Muscle of leg (tissue), 11 donors: Measurements from ENCODE around the gene CREBBP. TPM values are rescaled to one million over a fixed set of nuclear protein-coding genes. Genes with fewer than 3 reads are reported as not detected.

Experiments
- DNase-seq: peaks from one replicate; pipeline ENCODE4 v3.0.0; 2013
- H3K27ac ChIP-seq: one replicate; pipeline ENCODE4 v1.5.1; 2013; ENCODE audit warnings: mild to moderate bottlenecking, low read length, control low read depth
- H3K27me3 ChIP-seq: one replicate; pipeline ENCODE4 v1.6.1; 2013; ENCODE audit warnings: low read length; ENCODE audit not compliant: control insufficient read depth, insufficient read depth
- H3K36me3 ChIP-seq: one replicate; pipeline ENCODE4 v1.6.1; 2013; ENCODE audit warnings: low read length; ENCODE audit not compliant: control insufficient read depth, insufficient read depth
- H3K4me1 ChIP-seq: one replicate; pipeline ENCODE4 v1.6.1; 2013; ENCODE audit warnings: low read length; ENCODE audit not compliant: control insufficient read depth, insufficient read depth
- H3K4me3 ChIP-seq: one replicate; pipeline ENCODE4 v1.5.1; 2013; ENCODE audit warnings: low read length, control low read depth
- H3K9me3 ChIP-seq: replicated peaks from 2 replicates; pipeline ENCODE4 v1.6.1; 2013; ENCODE audit warnings: low read depth, low read length; ENCODE audit not compliant: control insufficient read depth
- WGBS: methylation state at CpG from one replicate; pipeline ENCODE4 v1.1.5; 2013; ENCODE audit warnings: missing lambda C conversion rate; ENCODE audit not compliant: insufficient coverage; 5-methylcytosine and 5-hydroxymethylcytosine counted together
- polyA plus RNA-seq, 8 donors: library from polyadenylated mRNA; unstranded; fragments of 120-200 nt; gene quantifications; one replicate each; pipeline versions ENCODE4 v1.2.1 to v1.2.3, GENCODE V29; 2013; ENCODE audit warnings: inconsistent platforms in 1 of 8, low replicate concordance in 1 of 8; ENCODE audit not compliant: insufficient read length in 8 of 8, insufficient read depth in 1 of 8
- total RNA-seq: library from RNA; stranded (reverse); fragments of 120-200 nt; gene quantifications from one replicate; pipeline ENCODE4 v1.2.4, GENCODE V29; 2013

CREBBP gene
- total and polyA plus RNA-seq, 9 donors, result 26.4 to 54.2 (median 44.8) TPM

- no peak overlapping the region for H3K27ac ChIP-seq
- H3K4me3 ChIP-seq, result no peak overlapping the region
- H3K27me3 ChIP-seq, result no peaks in the 10 kb centered on the region
- no peak for DNase-seq
- peaks cover 2% of the 10 kb centered on the region for H3K4me1 ChIP-seq
- WGBS, result 85% methylated on average over 8 of the region's 10 CpGs
- peaks cover 56% of the 10 kb centered on the region for H3K36me3 ChIP-seq
- H3K9me3 ChIP-seq, result no peaks in the 10 kb centered on the region
These were observed 92.4 kb downstream of the CREBBP start for GRCh38 chr16:3787924-3788661.

- 92% methylated on average over 12 of the region's 12 CpGs for WGBS
- no peaks in the 10 kb centered on the region for H3K27me3 ChIP-seq
- H3K36me3 ChIP-seq, result peaks cover 52% of the 10 kb centered on the region
- no peaks in the 10 kb centered on the region for H3K9me3 ChIP-seq
- DNase-seq, result no peak
- no peaks in the 10 kb centered on the region for H3K4me1 ChIP-seq
- no peak overlapping the region for H3K27ac ChIP-seq
- H3K4me3 ChIP-seq, result no peak overlapping the region
These were observed 95.1 kb downstream of the CREBBP start for GRCh38 chr16:3785413-3785812.

DNA sequence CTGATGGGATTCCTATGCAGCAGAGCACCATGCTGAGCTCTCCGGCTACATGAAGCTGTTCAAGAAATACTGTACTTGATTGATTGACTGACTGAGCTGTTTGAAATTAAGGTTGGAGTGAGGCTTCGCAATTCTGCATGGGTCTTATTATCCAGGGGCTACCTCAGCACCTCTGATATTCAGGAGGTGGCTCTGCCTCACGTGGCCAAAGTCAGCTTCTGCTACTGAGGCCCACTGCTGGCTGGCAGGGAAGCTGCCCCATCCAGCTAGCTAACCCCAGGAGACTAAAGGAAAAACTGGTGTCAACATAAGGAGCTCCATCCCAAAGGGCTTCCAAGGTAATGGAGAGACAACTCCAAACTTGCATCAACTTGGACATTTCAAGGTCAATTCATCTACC, 97.0 kb downstream of the CREBBP start:
- 71% methylated on average over 1 of the region's 3 CpGs for WGBS

GRCh38 chr16:3782566-3782965, 97.9 kb downstream of the CREBBP start:
- no peak for DNase-seq
- H3K4me1 ChIP-seq, result no peaks in the 10 kb centered on the region
- H3K27me3 ChIP-seq, result no peaks in the 10 kb centered on the region
- peaks cover 63% of the 10 kb centered on the region for H3K36me3 ChIP-seq
- no peaks in the 10 kb centered on the region for H3K9me3 ChIP-seq
- H3K4me3 ChIP-seq, result no peak overlapping the region
- WGBS, result 51% methylated on average over 4 of the region's 7 CpGs
- H3K27ac ChIP-seq, result no peak overlapping the region

More for the DNA sequence above, 97.0 kb downstream of the CREBBP start:
- Histone ChIP-seq H3K27ac (no peak overlapping the region), H3K4me3 (no peak overlapping the region), H3K4me1 (no peaks in the 10 kb centered on the region), H3K27me3 (no peaks in the 10 kb centered on the region), H3K36me3 (peaks cover 56% of the 10 kb centered on the region), H3K9me3 (no peaks in the 10 kb centered on the region)
- no peak for DNase-seq

DNA sequence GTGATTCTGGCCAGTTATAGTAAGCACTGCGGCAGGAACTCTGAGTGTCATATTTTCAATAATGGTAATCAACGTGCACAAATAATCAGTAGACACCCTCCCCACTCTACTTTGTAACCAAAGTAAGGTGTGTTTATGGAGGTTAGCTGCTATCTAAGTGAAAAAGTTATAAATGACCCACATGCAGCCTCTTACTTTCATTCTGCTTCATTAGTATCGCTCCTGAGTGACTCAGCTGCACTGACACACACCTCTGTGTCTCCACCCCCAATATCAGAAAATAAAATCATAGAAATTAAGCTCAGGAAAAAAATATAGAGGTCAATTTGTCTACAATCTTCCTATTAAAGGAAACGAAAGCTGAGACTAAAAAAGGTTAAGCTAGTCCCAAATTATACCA, 99.1 kb downstream of the CREBBP start:
- no CpG with 5 or more reads among the region's 4 CpGs for WGBS
- H3K4me1 ChIP-seq, result no peaks in the 10 kb centered on the region
- peaks cover 58% of the 10 kb centered on the region for H3K36me3 ChIP-seq
- no peak overlapping the region for H3K27ac ChIP-seq
- H3K9me3 ChIP-seq, result no peaks in the 10 kb centered on the region
- DNase-seq, result no peak
- no peak overlapping the region for H3K4me3 ChIP-seq
- no peaks in the 10 kb centered on the region for H3K27me3 ChIP-seq

DNA sequence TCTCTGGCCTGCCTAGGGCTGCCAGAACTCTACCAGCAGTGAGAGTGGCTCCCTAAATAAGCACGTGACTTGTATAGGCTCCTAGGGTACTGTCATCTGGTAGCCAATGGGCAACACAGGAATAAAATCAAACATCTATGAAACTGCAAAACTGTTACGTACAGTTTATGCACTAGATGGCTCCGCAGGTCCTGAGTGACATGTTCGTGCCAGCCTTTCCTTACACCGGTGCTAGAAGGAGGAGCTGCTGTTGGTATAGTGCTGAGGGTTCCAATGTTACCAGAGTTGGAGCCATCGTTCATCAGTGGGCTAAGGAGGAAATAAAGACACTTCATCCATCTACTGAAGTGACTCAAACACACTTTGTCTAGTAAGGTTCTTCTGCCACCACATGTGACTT, 99.9 kb downstream of the CREBBP start:
- no peak overlapping the region for H3K27ac ChIP-seq
- H3K4me1 ChIP-seq, result no peaks in the 10 kb centered on the region
- DNase-seq, result no peak
- 68% methylated on average over 2 of the region's 6 CpGs for WGBS
- no peaks in the 10 kb centered on the region for H3K27me3 ChIP-seq
- no peaks in the 10 kb centered on the region for H3K9me3 ChIP-seq
- peaks cover 59% of the 10 kb centered on the region for H3K36me3 ChIP-seq
- no peak overlapping the region for H3K4me3 ChIP-seq

DNA sequence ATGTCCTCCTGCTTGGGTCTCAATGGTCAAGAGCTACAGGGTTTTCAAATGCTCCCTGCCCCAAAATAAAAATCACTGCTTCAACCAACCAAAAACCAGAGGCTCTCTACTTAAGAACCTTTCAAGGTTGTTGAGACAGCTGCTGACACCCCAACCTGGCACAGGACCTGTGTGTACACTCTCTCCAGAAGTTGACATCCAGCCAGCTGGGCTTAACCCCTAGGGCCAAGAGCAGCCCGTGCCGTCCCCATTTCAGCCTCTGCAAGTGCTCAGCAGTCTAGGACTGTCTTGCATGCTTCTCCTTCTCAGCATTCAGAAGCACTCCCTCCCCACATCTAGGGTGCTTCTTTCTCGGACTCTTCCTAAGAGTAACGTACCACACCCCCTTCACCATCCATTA, 104.2 kb downstream of the CREBBP start:
- WGBS, result 82% methylated on average over 4 of the region's 4 CpGs
- Histone ChIP-seq H3K36me3 (peaks cover 64% of the 10 kb centered on the region), H3K4me1 (peaks cover 12% of the 10 kb centered on the region), H3K4me3 (no peak overlapping the region), H3K9me3 (no peaks in the 10 kb centered on the region), H3K27me3 (no peaks in the 10 kb centered on the region), H3K27ac (no peak overlapping the region)
- DNase-seq, result no peak

- Histone ChIP-seq H3K4me1 (peaks cover 12% of the 10 kb centered on the region), H3K36me3 (peaks cover 67% of the 10 kb centered on the region), H3K4me3 (no peak overlapping the region), H3K9me3 (no peaks in the 10 kb centered on the region), H3K27ac (no peak overlapping the region), H3K27me3 (no peaks in the 10 kb centered on the region)
- 88% methylated on average over 4 of the region's 6 CpGs for WGBS
- no peak for DNase-seq
These were observed 105.7 kb downstream of the CREBBP start for GRCh38 chr16:3774819-3775218.

- Histone ChIP-seq H3K4me1 (peaks cover 12% of the 10 kb centered on the region), H3K4me3 (no peak overlapping the region), H3K27me3 (no peaks in the 10 kb centered on the region), H3K27ac (no peak overlapping the region), H3K9me3 (no peaks in the 10 kb centered on the region), H3K36me3 (peaks cover 70% of the 10 kb centered on the region)
- peak; percentile 35 for DNase-seq
- 40% methylated on average over 1 of the region's 6 CpGs for WGBS
These were observed 106.3 kb downstream of the CREBBP start for GRCh38 chr16:3774156-3774767.

- no peaks in the 10 kb centered on the region for H3K27me3 ChIP-seq
- no peak for DNase-seq
- no peaks in the 10 kb centered on the region for H3K9me3 ChIP-seq
- H3K4me3 ChIP-seq, result no peak overlapping the region
- H3K36me3 ChIP-seq, result peaks cover 74% of the 10 kb centered on the region
- 89% methylated on average over 13 of the region's 14 CpGs for WGBS
- H3K4me1 ChIP-seq, result peaks cover 12% of the 10 kb centered on the region
- H3K27ac ChIP-seq, result no peak overlapping the region
These were observed 106.8 kb downstream of the CREBBP start for GRCh38 chr16:3773663-3774062.
